Measurements from ENCODE around the gene PARD3.

GRCh38 chr10:34769899-34770298 is 45.2 kb downstream of the PARD3 start:
- no peak for TF ChIP-seq EZH2phosphoT487 (IDR thresholded peaks at IDR 0.05; ENCODE audit: insufficient read depth, low read depth)
- TF ChIP-seq EZH2 (IDR thresholded peaks at IDR 0.05; ENCODE audit: insufficient read depth, poor library complexity, severe bottlenecking), result no peak
